ENCODE results near the gene CRADD. TPM values are rescaled to one million over a fixed set of nuclear protein-coding genes. Genes with fewer than 3 reads are reported as not detected.

Gene CRADD
- total RNA-seq, 6 experiments from 2014 or later: 17.2 to 65.3 (median 30.8) TPM

DNA sequence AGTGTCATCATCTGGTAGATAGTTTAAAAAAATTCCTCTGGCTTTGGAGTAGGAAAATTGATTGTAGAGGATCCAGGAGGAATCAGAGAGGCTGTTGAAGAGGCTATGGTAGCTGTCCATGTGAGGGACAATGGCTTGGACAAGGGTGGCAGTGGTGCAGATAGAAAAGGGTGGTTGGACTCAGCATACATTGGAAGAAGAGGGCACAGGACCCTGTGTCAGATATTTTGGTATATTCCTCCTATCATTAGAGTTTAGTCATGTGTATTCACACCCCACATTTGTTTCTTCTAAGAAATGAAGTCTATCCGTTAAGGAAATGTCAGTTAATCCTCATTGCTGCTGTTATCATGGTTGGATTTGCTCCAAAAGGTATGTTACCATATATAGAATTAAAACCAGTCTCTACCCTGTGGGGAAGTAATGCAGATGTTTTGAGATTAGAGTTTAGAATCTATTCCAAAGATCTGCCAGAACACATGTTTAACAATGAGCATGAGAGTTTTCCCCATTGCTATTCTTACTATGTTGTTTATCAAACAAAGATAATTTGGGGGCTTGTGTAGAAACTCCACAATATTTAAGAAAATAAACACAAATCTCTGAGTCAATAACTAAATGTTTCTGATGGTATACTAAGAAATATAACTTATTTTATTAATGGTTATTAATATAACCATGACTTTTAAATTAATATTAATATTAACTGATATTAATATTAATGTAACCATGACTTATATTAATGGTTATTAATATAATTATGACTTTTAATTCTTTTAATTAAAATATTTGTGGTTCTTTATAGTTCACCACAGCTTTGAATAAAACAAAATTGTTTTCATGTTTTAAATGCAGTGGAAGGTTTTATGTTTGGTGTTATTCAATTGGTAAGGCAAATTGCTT lies 80.9 kb downstream of the CRADD start:
- Histone ChIP-seq H3K27ac (peak overlapping the region in 2 of 3 donors; percentile 71 to 82), H3K9me3 (no peaks in the 10 kb centered on the region), H3K4me3 (no peak overlapping the region), H3K27me3 (no peaks in the 10 kb centered on the region), H3K4me1 (peaks cover 0 to 35% (median 14%) of the 10 kb centered on the region in 4 donors), H3K36me3 (no peaks in the 10 kb centered on the region)
- ATAC-seq (no peak), DNase-seq (no peak)
- intact Hi-C loops (cut with DNase I): no loop called here
- no peak for TF ChIP-seq CTCF (IDR thresholded peaks at IDR 0.05)
- no peak for TF ChIP-seq POLR2A (IDR thresholded peaks at IDR 0.05)
- 69% methylated on average over 1 of the region's 1 CpG for WGBS (ENCODE audit: insufficient coverage, low coverage, low lambda C conversion rate, missing lambda C conversion rate)

GRCh38 chr12:93758801-93759373 lies 81.7 kb downstream of the CRADD start:
- ATAC-seq: peak; percentile 66 to 75 (median 70)
- H3K9me3 ChIP-seq: no peaks in the 10 kb centered on the region
- no peaks in the 10 kb centered on the region for H3K36me3 ChIP-seq
- H3K4me3 ChIP-seq: peak overlapping the region; percentile 4 to 21 (median 15)
- peak overlapping the region; percentile 42 to 82 (median 71) for H3K27ac ChIP-seq
- no peaks in the 10 kb centered on the region for H3K27me3 ChIP-seq
- no peak for TF ChIP-seq POLR2A (IDR thresholded peaks at IDR 0.05)
- no peak for TF ChIP-seq CTCF (IDR thresholded peaks at IDR 0.05)
- intact Hi-C loops (cut with DNase I): no loop called here
- DNase-seq: no peak
- 8% methylated on average over 1 of the region's 1 CpG for WGBS (ENCODE audit: insufficient coverage, low coverage, low lambda C conversion rate, missing lambda C conversion rate)
- peaks cover 0 to 37% (median 14%) of the 10 kb centered on the region in 4 donors for H3K4me1 ChIP-seq

GRCh38 chr12:93759512-93760081 lies 82.4 kb downstream of the CRADD start:
- peak; percentile 79 to 88 (median 82) for ATAC-seq
- Histone ChIP-seq H3K4me1 (peaks cover 0 to 37% (median 14%) of the 10 kb centered on the region in 4 donors), H3K9me3 (no peaks in the 10 kb centered on the region), H3K27me3 (no peaks in the 10 kb centered on the region), H3K36me3 (no peaks in the 10 kb centered on the region), H3K27ac (peak overlapping the region; percentile 42 to 82 (median 71)), H3K4me3 (peak overlapping the region; percentile 4 to 21 (median 15))
- intact Hi-C loops (cut with DNase I): no loop called here
- TF ChIP-seq POLR2A (IDR thresholded peaks at IDR 0.05) (no peak), CTCF (IDR thresholded peaks at IDR 0.05) (no peak)
- peak in 1 of 3 donors; percentile 67 for DNase-seq
- WGBS (ENCODE audit: insufficient coverage, low coverage, low lambda C conversion rate, missing lambda C conversion rate): 12% methylated on average over 2 of the region's 2 CpGs

- Histone ChIP-seq H3K36me3 (no peaks in the 10 kb centered on the region), H3K9me3 (no peaks in the 10 kb centered on the region), H3K4me3 (no peak overlapping the region), H3K27ac (peak overlapping the region; percentile 42 to 82 (median 71)), H3K27me3 (no peaks in the 10 kb centered on the region), H3K4me1 (peaks cover 0 to 44% (median 17%) of the 10 kb centered on the region in 4 donors)
- DNase-seq (no peak), ATAC-seq (no peak)
- TF ChIP-seq CTCF (IDR thresholded peaks at IDR 0.05) (no peak), POLR2A (IDR thresholded peaks at IDR 0.05) (no peak)
- WGBS (ENCODE audit: insufficient coverage, low coverage, low lambda C conversion rate, missing lambda C conversion rate): 92% methylated on average over 3 of the region's 3 CpGs
- intact Hi-C loops (cut with DNase I): no loop called here
Observed at GRCh38 chr12:93760275-93760875, 83.2 kb downstream of the CRADD start.
